CD4-positive, alpha-beta T cell treated with Interleukin-2 at 100 ng/mL for 4 hours (primary cell): ENCODE measurements around the gene PPP6R2.

Experiments
- DNase-seq: peaks from one replicate; pipeline ENCODE4 v3.0.0-alpha.2; 2020; ENCODE audit warnings: low spot score

The PPP6R2 gene

DNA sequence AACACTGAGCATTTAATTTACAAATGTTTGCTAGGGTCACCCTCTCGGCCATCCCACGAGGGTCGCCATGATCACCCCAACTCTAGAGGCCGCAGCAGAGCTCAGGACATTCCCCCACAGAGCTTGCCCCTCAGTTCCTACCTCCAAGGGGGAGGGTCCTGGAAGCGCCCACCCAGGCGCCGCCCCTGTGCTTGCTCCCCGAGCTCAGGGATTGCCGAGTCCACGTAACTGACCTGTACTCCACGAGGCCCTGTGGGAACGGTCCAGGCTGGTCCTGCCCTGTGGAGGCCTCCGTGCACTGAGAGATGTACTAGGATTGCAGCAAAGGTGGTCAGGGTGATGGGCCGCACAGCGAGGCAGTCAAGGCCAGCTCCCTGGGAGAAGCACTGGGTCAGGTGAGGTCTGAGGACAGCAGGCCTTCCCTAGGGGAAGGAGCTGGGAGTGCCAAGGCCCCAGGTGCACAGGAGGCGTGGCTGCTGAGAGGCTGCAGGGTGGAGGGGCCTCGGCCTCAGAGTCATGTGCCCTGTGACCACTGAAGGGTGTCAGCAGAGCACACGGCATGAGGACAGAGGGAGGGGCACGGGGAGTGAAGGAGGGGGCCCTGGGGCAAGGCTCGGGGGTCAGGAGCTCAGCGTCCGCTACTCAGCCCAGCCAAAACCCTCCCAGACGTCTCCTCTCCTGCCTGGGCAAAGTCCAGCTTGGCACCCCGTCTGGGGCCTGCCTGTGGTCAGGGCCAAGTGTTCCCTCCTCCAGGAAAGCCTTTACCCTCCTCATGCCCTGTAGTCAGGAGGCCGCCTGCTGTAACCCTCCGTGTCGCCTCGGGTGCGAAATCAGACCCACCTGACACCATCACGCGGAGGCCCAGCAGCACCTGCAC is 141.1 kb downstream of the PPP6R2 start:
- no peak for DNase-seq

DNA sequence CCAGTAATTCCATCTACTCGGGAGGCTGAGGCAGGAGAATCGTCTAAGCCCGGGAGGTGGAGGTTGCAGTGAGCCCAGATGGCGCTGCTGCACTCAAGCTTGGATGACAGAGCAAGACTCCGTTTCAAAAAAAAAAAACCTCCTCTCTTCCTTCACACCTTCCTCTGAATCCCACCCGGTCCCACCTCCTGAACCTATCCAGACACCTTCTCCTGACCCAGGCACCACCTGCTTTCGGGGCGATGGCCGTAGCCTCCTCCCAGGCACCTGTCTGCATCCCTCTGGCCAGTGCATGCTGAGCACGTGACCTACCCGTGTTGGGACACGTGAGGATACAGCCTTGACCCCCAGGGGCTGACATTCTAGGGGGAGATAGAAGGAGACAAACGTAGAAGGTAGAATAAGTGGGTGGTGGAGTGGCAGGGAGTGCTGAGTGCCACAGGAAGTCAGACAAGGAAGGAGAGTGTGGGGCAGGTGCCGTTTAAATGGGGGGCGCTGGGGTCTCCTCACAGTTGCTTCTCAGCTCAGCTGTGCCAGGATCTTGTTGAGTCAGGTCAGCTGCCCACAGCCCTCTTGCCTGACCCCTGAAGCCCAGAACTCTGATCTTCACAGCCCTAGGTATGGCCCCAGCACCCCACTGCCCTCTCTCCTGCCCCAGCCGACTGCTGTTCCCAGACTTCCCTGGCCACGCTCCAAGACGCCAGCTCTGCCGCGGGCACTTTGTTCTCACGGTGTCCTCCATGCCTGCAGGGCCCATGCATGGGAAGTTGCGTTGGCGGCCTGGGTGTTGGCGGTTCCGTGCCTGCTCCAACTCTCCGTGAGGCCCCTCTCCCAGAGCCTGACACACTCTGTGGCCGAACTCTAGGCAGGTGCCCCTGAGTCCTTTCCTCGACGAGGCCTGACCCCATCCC is 142.3 kb downstream of the PPP6R2 start:
- DNase-seq: no peak

DNA sequence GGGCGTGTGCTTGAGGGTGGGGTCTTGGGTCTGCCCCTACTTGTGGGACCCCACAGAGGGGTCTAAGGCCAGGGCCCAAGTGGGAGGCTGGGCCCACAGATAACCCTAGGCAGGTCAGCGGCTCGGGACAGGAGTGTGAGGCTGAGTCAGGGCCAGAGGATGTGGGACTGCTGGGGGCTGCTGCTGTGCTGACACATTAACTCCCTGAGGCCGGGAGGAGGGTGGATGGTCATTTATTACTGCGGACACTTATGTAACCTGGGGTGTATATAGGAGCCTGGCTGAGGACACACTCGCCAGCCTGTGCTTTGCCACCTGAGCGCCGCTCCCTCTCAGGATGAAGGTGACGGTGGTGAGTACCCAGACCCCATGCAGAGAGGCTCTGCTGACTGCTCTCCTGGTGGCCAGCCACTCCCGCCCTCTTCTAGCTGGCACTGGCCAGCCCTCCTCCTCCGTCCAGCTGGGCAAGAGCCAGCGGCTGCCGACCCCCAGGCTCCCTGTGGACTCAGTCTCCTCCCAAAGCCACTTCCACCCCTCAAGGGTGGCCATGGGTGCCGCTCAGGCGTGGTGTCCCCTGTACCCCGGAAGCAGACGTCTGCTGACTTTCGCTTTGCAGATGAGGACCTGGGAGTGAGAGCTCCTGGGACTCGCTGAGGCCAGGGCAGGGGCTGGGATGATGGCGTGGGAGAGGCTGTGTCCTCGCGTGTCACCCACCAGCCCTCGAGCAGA is 143.6 kb downstream of the PPP6R2 start, which contains the start of gene MIOX:
TSS of gene MIOX (plus strand) at position 299 of the 729 bp plus-strand sequence. CDS start at position 338, 39 bp downstream.
- no peak for DNase-seq

- DNase-seq: no peak
These were observed 144.3 kb downstream of the PPP6R2 start for GRCh38 chr22:50487290-50488005.

DNA sequence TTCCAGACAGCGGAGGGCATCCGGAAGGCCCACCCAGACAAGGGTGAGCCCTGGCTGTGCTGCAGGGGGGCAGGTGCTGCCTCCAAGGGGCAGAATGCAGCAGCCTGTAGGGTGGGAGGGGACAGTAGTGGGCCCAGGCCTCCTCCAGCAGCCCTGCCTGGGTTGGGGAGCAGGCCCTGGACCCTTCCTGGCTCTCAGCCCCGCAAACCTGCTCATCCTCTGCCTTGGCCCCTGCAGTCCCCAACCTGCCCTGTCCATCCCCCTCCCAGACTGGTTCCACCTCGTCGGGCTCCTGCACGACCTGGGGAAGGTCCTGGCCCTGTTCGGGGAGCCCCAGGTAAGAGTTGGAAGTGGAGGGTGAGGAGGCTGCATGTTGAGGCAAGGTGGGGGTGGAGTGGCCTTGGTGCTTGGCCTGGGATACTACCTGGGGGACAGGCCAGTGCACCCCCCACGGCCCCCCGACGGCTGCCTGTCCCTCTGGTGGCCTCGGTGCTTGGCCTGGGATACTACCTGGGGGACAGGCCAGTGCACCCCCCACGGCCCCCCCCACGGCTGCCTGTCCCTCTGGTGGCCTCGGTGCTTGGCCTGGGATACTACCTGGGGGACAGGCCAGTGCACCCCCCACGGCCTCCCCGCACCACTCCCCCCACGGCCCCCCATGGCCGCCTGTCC is 145.0 kb downstream of the PPP6R2 start:
- DNase-seq: no peak

GRCh38 chr22:50488886-50489285 is 145.8 kb downstream of the PPP6R2 start:
- DNase-seq: no peak

DNA sequence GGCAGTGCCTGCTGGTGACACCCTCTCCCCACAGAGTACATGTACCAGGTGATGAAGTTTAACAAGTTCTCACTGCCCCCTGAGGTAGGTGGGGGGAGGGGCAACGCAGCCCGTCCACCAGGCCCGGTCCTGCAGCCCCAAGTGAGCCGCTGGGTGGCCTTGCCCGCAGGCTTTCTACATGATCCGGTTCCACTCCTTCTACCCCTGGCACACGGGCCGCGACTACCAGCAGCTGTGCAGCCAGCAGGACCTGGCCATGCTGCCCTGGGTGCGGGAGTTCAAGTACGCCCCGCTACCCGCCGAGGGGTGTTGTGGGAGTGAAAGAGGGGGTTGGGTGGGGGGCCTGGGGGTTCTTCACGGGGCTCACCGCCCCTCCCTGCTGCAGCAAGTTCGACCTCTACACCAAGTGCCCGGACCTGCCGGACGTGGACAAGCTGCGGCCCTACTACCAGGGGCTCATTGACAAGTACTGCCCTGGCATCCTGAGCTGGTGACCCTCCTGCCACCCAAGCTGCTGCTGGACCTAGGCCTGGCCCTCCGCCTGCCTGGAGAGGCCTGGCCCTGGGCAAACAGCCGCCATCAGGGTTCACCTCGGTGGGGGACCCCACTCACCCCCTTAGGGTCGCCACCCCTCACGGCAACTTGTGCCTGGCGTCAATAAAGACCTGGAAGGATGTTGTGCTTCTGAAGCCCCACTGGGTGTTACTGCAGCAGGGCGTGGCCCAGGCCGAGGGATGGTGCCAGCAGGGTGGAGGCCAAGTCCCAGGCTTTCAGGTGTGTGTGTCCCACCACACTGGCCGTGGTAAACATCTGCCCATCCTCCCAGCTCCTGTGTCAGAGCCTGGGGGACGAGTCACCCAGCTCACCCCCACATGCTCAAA is 146.5 kb downstream of the PPP6R2 start:
- DNase-seq: no peak

- DNase-seq: no peak
These were observed 147.6 kb downstream of the PPP6R2 start for GRCh38 chr22:50490531-50491308.
